GM06990 (cell line): ENCODE data around the gene PTPRT.

Experiments used
- DNase-seq: peaks from one replicate; pipeline ENCODE4 v3.0.0-alpha.2; 2011; ENCODE audit not compliant: insufficient read length; ENCODE audit errors: extremely low read depth
- H3K27me3 ChIP-seq: replicated peaks from 2 replicates; pipeline ENCODE4 v1.6.0; 2011; ENCODE audit warnings: low read length; ENCODE audit not compliant: control insufficient read depth, insufficient read depth
- H3K36me3 ChIP-seq: 2 replicates; pipeline ENCODE4 v1.5.1; 2011; ENCODE audit warnings: low read length; ENCODE audit not compliant: control insufficient read depth, insufficient read depth
- H3K4me3 ChIP-seq: replicated peaks from 2 replicates; pipeline ENCODE4 v1.5.1; 2011; ENCODE audit warnings: low read depth, mild to moderate bottlenecking, control low read depth, low read length
- TF ChIP-seq, protein P1 (sequence below): IDR thresholded peaks from 2 replicates; pipeline ENCODE4 v1.5.1; 2011; ENCODE audit warnings: low read length, control low read depth, mild to moderate bottlenecking, inconsistent platforms; ENCODE audit not compliant: insufficient read depth, poor library complexity, severe bottlenecking

The PTPRT gene

DNA sequence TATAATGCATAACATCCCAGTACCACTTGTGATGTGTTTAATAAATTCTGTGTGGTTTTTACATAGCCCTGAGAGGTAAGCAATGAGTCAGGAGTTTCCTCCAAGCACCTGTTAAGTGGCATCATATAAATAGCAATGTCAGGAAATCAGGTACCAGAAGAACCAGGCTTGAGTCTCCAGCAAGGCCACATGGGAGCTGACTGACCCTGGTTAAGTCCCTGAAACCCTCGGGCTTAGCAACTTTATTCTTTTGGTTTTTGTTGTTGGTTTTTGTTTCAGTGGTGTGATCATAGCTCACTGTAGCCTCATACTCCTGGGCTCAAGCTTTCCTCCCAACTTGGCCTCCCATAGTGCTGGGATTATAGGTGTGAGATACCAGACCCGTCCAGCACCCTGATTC lies 70.0 kb downstream of the PTPRT start:
- TF ChIP-seq, protein P1, sequence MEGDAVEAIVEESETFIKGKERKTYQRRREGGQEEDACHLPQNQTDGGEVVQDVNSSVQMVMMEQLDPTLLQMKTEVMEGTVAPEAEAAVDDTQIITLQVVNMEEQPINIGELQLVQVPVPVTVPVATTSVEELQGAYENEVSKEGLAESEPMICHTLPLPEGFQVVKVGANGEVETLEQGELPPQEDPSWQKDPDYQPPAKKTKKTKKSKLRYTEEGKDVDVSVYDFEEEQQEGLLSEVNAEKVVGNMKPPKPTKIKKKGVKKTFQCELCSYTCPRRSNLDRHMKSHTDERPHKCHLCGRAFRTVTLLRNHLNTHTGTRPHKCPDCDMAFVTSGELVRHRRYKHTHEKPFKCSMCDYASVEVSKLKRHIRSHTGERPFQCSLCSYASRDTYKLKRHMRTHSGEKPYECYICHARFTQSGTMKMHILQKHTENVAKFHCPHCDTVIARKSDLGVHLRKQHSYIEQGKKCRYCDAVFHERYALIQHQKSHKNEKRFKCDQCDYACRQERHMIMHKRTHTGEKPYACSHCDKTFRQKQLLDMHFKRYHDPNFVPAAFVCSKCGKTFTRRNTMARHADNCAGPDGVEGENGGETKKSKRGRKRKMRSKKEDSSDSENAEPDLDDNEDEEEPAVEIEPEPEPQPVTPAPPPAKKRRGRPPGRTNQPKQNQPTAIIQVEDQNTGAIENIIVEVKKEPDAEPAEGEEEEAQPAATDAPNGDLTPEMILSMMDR: no peak
- no peak overlapping the region for H3K4me3 ChIP-seq
- H3K36me3 ChIP-seq: no peaks in the 10 kb centered on the region
- no peaks in the 10 kb centered on the region for H3K27me3 ChIP-seq
- DNase-seq: no peak

DNA sequence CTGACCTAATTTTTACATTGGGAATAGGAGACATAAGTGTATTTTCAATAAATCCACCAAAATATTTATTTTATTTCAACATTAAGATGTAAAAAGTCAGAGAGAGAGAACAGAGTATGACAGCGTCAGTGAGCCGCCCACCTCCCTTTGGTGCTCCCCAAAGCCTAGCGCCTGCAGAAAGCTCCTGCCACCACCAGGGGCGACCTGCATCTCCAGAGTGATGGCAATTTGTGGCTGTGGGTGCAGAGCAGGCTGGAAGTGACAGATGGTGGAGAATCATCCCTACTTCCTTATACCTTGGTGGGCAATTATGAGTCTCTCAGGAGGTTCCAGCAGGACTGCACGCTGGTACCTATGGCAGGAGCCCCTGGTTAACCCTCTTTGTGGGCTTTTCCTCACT lies 87.3 kb downstream of the PTPRT start:
- no peak overlapping the region for H3K4me3 ChIP-seq
- H3K36me3 ChIP-seq: no peaks in the 10 kb centered on the region
- no peaks in the 10 kb centered on the region for H3K27me3 ChIP-seq
- no peak for DNase-seq
- TF ChIP-seq, protein P1: peak; percentile 33

DNA sequence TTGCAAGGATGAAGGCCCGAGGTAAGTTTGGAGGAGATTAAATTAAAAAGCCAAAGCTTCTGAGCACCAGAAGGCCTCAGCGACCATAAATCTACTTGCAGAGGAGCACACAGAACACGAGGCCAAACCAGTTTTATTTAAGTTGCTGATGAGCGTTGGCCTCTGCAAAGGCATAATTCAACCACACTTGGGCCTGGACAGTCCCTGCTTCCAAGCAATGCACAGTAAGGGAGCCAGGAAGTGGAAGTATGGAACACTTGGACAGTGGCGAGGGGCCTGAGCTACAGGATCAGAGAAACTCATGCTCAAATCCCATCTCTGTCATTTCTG lies 92.8 kb downstream of the PTPRT start:
- TF ChIP-seq, protein P1: no peak
- no peak for DNase-seq
- Histone ChIP-seq H3K27me3 (no peaks in the 10 kb centered on the region), H3K4me3 (no peak overlapping the region), H3K36me3 (no peaks in the 10 kb centered on the region)

- Histone ChIP-seq H3K4me3 (no peak overlapping the region), H3K36me3 (no peaks in the 10 kb centered on the region), H3K27me3 (no peaks in the 10 kb centered on the region)
- no peak for DNase-seq
- TF ChIP-seq, protein P1: no peak
Measured at GRCh38 chr20:43096126-43096930, 93.4 kb downstream of the PTPRT start.

GRCh38 chr20:43095034-43095433 lies 94.7 kb downstream of the PTPRT start:
- H3K4me3 ChIP-seq: no peak overlapping the region
- no peaks in the 10 kb centered on the region for H3K36me3 ChIP-seq
- no peak for DNase-seq
- H3K27me3 ChIP-seq: no peaks in the 10 kb centered on the region
- TF ChIP-seq, protein P1: no peak
